ENCODE data around the gene LRRC32. TPM values are rescaled to one million over a fixed set of nuclear protein-coding genes. Genes with fewer than 3 reads are reported as not detected.

Gene LRRC32
- total RNA-seq, 2 experiments from 2014 or later = 1.8 to 2.4 TPM

DNA sequence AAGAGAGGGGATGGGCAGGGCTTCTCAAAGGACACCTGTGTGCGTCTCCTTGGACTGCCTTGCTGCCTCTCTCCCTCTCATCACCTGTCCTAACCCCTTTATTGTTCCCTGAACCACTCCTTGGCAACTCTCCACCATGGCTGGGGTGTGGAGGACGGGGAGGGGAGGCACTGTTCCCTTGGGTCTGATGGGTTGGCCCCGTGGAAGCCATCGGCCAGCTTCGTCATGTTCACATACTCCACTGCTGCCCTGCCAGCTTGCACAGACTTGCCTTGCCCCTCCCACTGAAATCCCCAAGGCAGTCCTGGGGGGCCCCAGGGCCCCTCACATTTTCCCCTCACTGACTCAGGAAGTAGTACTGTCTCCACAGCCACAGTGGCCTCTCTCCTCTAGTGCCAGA lies 36.1 kb upstream of the LRRC32 start:
- no peak overlapping the region for H3K27ac Mint-ChIP-seq
- no peak for ATAC-seq (ENCODE audit: poor library complexity)
- no peak overlapping the region for H3K4me3 Mint-ChIP-seq
- no peak overlapping the region for H3K4me3 ChIP-seq (ENCODE audit: low read length)
- POLR2A ChIA-PET = no interaction called here
- peaks cover 4% of the 10 kb centered on the region for H3K9me3 Mint-ChIP-seq
- DNase-seq = no peak
- H3K9me3 ChIP-seq (ENCODE audit: control insufficient read depth in 1 of 2, insufficient read depth in 1 of 2, low read length in 2 of 2) = peaks cover 0 to 8% of the 10 kb centered on the region in 2 experiments
- CTCF ChIA-PET = no interaction called here
- H3K4me1 ChIP-seq (ENCODE audit: insufficient read depth, low read length) = no peaks in the 10 kb centered on the region
- H3K4me1 Mint-ChIP-seq (ENCODE audit: low read depth) = no peaks in the 10 kb centered on the region
- no peaks in the 10 kb centered on the region for H3K27me3 ChIP-seq (ENCODE audit: control insufficient read depth in 1 of 2, insufficient read depth in 2 of 2, low read length in 2 of 2)
- H3K27me3 Mint-ChIP-seq = no peaks in the 10 kb centered on the region
- TF ChIP-seq CTCF (IDR thresholded peaks at IDR 0.05) = no peak
- H3K27ac ChIP-seq (ENCODE audit: low read depth in 1 of 2, low read length in 2 of 2) = no peak overlapping the region
- intact Hi-C loops (cut with DNase I, micrococcal nuclease) = no loop called here
- no peaks in the 10 kb centered on the region for H3K36me3 Mint-ChIP-seq (ENCODE audit: low read depth)
- H3K36me3 ChIP-seq (ENCODE audit: insufficient read depth, low read length) = no peaks in the 10 kb centered on the region

DNA sequence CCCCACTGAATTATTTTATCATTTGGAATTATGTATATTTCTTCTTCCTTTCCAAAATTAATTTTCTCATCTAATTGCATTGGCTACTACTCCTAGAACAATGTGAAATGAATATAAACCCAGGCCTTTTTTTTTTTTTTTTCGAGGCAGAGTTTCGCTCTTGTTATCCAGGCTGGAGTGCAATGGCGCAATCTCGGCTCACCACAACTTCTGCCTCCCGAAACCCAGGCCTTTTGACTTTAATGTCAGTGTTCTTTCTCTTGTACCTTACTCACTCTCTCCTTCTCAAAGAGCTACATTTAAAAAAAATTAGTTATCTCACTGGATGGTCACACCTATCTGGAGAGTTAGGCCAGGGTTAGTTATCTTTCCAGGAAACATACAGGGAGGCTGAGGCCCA lies 35.3 kb upstream of the LRRC32 start:
- H3K9me3 ChIP-seq (ENCODE audit: control insufficient read depth in 1 of 2, insufficient read depth in 1 of 2, low read length in 2 of 2) = peaks cover 0 to 8% of the 10 kb centered on the region in 2 experiments
- POLR2A ChIA-PET = no interaction called here
- Mint-ChIP-seq H3K4me1 (ENCODE audit: low read depth) (no peaks in the 10 kb centered on the region), H3K9me3 (peaks cover 4% of the 10 kb centered on the region), H3K4me3 (no peak overlapping the region), H3K36me3 (ENCODE audit: low read depth) (no peaks in the 10 kb centered on the region), H3K27ac (no peak overlapping the region), H3K27me3 (no peaks in the 10 kb centered on the region)
- H3K27me3 ChIP-seq (ENCODE audit: control insufficient read depth in 1 of 2, insufficient read depth in 2 of 2, low read length in 2 of 2) = no peaks in the 10 kb centered on the region
- H3K4me3 ChIP-seq (ENCODE audit: low read length) = no peak overlapping the region
- CTCF ChIA-PET = interaction anchor here (1.0 kb wide), 1 partner anchor 21 kb away, joined by 7 read pairs; no protein-coding TSS in a partner anchor
- no peaks in the 10 kb centered on the region for H3K36me3 ChIP-seq (ENCODE audit: insufficient read depth, low read length)
- H3K4me1 ChIP-seq (ENCODE audit: insufficient read depth, low read length) = no peaks in the 10 kb centered on the region
- TF ChIP-seq CTCF (IDR thresholded peaks at IDR 0.05) = no peak
- ATAC-seq (ENCODE audit: poor library complexity) (no peak), DNase-seq (no peak)
- no peak overlapping the region for H3K27ac ChIP-seq (ENCODE audit: low read depth in 1 of 2, low read length in 2 of 2)
- intact Hi-C loops (cut with DNase I, micrococcal nuclease) = no loop called here

DNA sequence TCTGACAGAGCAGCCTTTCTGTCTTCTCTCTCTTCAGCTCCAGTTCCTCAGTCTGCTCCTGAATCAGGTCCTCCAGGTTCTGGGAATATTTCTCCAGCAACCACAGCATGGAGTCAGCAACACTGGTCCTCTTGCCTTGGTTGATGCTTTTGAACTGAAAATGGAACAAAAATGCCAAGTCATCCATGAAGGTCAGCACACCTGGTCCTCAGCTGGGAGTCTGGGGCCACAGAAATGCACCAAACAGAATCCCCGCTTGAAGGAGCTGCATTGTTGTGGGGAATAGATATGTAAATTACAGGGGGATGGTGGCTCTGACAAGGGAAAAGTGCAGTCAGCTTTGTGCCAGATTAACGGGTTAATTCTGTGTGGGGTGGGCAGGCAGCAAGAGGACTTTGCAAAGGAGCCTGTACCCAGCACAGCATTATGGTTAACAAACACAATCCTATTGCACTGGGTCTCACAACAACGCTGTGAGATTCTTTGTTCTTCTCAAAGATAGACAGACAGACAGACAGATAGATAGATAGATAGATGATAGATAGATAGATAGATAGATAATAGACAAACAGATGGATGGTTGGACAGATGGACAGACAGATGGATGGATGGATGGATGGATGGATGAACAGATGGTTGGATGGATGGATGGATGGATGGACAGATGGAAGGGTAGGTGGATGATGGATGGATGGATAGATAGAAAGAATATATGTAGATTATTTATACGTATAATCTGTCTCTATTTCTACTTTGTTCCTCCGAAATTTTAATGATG lies 33.8 kb upstream of the LRRC32 start:
- ChIA-PET CTCF (no interaction called here), POLR2A (no interaction called here)
- peaks cover 4% of the 10 kb centered on the region for H3K9me3 Mint-ChIP-seq
- ATAC-seq (ENCODE audit: poor library complexity) (no peak), DNase-seq (no peak)
- Histone ChIP-seq H3K4me3 (ENCODE audit: low read length) (no peak overlapping the region), H3K36me3 (ENCODE audit: insufficient read depth, low read length) (no peaks in the 10 kb centered on the region), H3K27ac (ENCODE audit: low read depth in 1 of 2, low read length in 2 of 2) (no peak overlapping the region), H3K27me3 (ENCODE audit: control insufficient read depth in 1 of 2, insufficient read depth in 2 of 2, low read length in 2 of 2) (no peaks in the 10 kb centered on the region), H3K4me1 (ENCODE audit: insufficient read depth, low read length) (no peaks in the 10 kb centered on the region), H3K9me3 (ENCODE audit: control insufficient read depth in 1 of 2, insufficient read depth in 1 of 2, low read length in 2 of 2) (peaks cover 0 to 8% of the 10 kb centered on the region in 2 experiments)
- intact Hi-C loops (cut with DNase I, micrococcal nuclease) = no loop called here
- H3K36me3 Mint-ChIP-seq (ENCODE audit: low read depth) = no peaks in the 10 kb centered on the region
- no peak overlapping the region for H3K4me3 Mint-ChIP-seq
- no peak for TF ChIP-seq CTCF (IDR thresholded peaks at IDR 0.05)
- no peak overlapping the region for H3K27ac Mint-ChIP-seq
- H3K27me3 Mint-ChIP-seq = no peaks in the 10 kb centered on the region
- no peaks in the 10 kb centered on the region for H3K4me1 Mint-ChIP-seq (ENCODE audit: low read depth)
